ENCODE results near the gene SLC8A1.

DNA sequence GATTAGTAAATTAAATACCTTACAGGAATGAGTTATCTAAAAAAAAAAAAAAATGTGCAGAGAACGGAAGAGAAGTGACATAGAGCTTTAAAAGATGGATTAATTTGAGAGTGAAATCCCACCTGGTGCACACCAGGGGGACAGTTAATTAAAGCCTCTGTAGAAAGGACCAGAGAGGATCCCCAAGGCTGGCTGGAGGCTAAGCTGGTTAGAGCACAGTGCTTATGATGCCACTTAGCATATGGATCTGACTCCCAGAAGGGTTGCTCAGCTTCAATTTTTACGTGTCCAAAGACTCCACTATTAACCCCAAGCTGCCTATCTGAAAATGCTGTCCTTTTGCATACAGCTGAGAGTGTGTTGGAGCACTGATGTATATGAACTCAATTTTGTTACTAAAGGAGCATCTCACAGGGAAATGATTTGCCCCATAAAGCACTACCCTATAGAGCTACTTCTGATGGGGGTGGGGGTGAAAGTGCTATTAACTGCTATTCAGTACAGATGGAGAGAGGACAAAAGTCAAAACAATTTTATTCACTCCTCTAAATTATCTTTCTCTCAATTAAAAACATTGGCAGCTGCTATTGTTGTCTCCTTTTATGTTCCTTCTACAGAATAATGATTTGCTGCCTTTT, 15.2 kb upstream of the SLC8A1 start:
- TF ChIP-seq, protein P1, sequence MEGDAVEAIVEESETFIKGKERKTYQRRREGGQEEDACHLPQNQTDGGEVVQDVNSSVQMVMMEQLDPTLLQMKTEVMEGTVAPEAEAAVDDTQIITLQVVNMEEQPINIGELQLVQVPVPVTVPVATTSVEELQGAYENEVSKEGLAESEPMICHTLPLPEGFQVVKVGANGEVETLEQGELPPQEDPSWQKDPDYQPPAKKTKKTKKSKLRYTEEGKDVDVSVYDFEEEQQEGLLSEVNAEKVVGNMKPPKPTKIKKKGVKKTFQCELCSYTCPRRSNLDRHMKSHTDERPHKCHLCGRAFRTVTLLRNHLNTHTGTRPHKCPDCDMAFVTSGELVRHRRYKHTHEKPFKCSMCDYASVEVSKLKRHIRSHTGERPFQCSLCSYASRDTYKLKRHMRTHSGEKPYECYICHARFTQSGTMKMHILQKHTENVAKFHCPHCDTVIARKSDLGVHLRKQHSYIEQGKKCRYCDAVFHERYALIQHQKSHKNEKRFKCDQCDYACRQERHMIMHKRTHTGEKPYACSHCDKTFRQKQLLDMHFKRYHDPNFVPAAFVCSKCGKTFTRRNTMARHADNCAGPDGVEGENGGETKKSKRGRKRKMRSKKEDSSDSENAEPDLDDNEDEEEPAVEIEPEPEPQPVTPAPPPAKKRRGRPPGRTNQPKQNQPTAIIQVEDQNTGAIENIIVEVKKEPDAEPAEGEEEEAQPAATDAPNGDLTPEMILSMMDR (IDR thresholded peaks at IDR 0.05), result no peak
- TF ChIP-seq POLR2AphosphoS5 (IDR thresholded peaks at IDR 0.05) (no peak), POLR2A (IDR thresholded peaks at IDR 0.05) (no peak)
